Parietal lobe (tissue), 1 donor: ENCODE measurements around the gene ZIC5. TPM values are rescaled to one million over a fixed set of nuclear protein-coding genes. Genes with fewer than 3 reads are reported as not detected.

Source experiments
- total RNA-seq: library from RNA; depleted of rRNA; stranded (reverse); fragments of >200 nt; gene quantifications from one replicate; pipeline ENCODE4 v1.2.3, GENCODE V29; 2014

ZIC5 gene
- 1.3 TPM for total RNA-seq

GRCh38 chr13:99971576-99972189, at the start of gene ZIC5:
Gene ZIC5 (minus strand): TSS chr13:99971767. CDS start chr13:99971603, 164 bp downstream.

DNA sequence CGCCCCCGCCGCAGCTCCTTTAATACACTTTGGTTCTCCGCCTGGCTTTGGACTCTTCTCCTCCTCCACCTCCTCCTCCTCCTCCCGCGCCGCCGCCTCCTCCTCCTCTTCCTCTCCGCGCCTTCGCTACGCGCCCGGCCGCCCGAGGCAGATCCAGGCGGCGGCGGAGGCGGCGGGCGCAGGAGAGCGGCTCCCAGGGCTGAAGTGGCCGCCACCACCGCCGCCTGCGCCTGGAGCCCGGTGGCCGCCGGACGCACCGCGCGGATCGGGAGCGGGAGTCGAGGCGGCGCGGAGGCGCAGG, 10.1 kb upstream of the ZIC5 start, which contains the start of gene ZIC2:
Gene ZIC2, plus strand, starts transcription at position 50 of the 301 bp plus-strand sequence. CDS start 281 bp downstream, outside the sequence.

Other genes with a start within 250 kb of the ZIC5 start
- gene ZIC2, start 10.0 kb upstream of the ZIC5 start, total RNA-seq, result 1.9 TPM
- 137 TPM for gene PCCA, start 117.3 kb upstream of the ZIC5 start, total RNA-seq